HepG2 (cell line): ENCODE results near the gene STX5.
A peak's percentile ranks its signal among the peaks of the same experiment; 100 is the strongest.

Source experiments
- CTCF ChIP-seq: sonication (generic); formaldehyde crosslinking; IDR thresholded peaks from 2 replicates; pipeline ENCODE4 v1.5.0; 2020; ENCODE audit warnings: mild to moderate bottlenecking, missing genetic modification reagents, moderate library complexity
- FOSL1 ChIP-seq: sonication (generic); formaldehyde crosslinking; IDR thresholded peaks from 2 replicates; pipeline ENCODE4 v1.9.0; 2021; ENCODE audit warnings: missing genetic modification reagents, borderline replicate concordance
- NR2F6 ChIP-seq, 2 experiments: IDR thresholded peaks; 2 replicates each; pipeline ENCODE4 v1.6.1; 2016; ENCODE audit warnings: antibody characterized with exemption in 1 of 2, mild to moderate bottlenecking in 1 of 2
- POLR2A ChIP-seq, 2 experiments: IDR thresholded peaks; 2 replicates each; pipeline ENCODE4 v1.6.1; 2011; ENCODE audit warnings: low read depth in 2 of 2, low read length in 2 of 2, mild to moderate bottlenecking in 1 of 2, moderate library complexity in 1 of 2; ENCODE audit not compliant: insufficient read depth in 1 of 2
- SRF ChIP-seq: IDR thresholded peaks from 2 replicates; pipeline ENCODE4 v1.6.1; 2011; ENCODE audit warnings: mild to moderate bottlenecking, low read depth, low read length, moderate library complexity

GRCh38 chr11:62839050-62839945 is 7.4 kb upstream of the STX5 start, which contains the start of gene WDR74:
- TF ChIP-seq NR2F6 (IDR thresholded peaks at IDR 0.05) (no peak), NR2F6 (CRISPR knock-in tag; IDR thresholded peaks at IDR 0.05) (peak; percentile 63; the same call in 1 of the 2 replicates), CTCF (CRISPR knock-in tag) (peak; percentile 27; the same call in 1 of the 2 replicates), SRF (peak; percentile 82), POLR2A (IDR thresholded peaks at IDR 0.05; ENCODE audit: insufficient read depth in 1 of 2, low read depth in 2 of 2, low read length in 2 of 2) (peak; percentile 90 to 94), FOSL1 (CRISPR knock-in tag) (no peak)
